Measurements from ENCODE around the gene COL27A1.

The COL27A1 gene

GRCh38 chr9:114274217-114274616 is 118.9 kb downstream of the COL27A1 start:
- DNase-seq (ENCODE audit: extremely low spot score) = no peak
- TF ChIP-seq, protein P1, sequence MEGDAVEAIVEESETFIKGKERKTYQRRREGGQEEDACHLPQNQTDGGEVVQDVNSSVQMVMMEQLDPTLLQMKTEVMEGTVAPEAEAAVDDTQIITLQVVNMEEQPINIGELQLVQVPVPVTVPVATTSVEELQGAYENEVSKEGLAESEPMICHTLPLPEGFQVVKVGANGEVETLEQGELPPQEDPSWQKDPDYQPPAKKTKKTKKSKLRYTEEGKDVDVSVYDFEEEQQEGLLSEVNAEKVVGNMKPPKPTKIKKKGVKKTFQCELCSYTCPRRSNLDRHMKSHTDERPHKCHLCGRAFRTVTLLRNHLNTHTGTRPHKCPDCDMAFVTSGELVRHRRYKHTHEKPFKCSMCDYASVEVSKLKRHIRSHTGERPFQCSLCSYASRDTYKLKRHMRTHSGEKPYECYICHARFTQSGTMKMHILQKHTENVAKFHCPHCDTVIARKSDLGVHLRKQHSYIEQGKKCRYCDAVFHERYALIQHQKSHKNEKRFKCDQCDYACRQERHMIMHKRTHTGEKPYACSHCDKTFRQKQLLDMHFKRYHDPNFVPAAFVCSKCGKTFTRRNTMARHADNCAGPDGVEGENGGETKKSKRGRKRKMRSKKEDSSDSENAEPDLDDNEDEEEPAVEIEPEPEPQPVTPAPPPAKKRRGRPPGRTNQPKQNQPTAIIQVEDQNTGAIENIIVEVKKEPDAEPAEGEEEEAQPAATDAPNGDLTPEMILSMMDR (IDR thresholded peaks at IDR 0.05; ENCODE audit: control extremely low read depth, extremely low read depth, low read depth, missing control alignments) = no peak
- ChIA-PET CTCF (interaction anchor here (0.6 to 3.3 kb wide), 3 partner anchors 17 to 191 kb away, joined by 3 to 15 read pairs (median 6); no protein-coding TSS in a partner anchor), POLR2A (no interaction called here)

- POLR2A ChIA-PET = no interaction called here
- TF ChIP-seq, protein P1 (IDR thresholded peaks at IDR 0.05; ENCODE audit: control extremely low read depth, extremely low read depth, low read depth, missing control alignments) = no peak
- no peak for DNase-seq (ENCODE audit: extremely low spot score)
- CTCF ChIA-PET = interaction anchor here (2.4 to 3.3 kb wide), 2 partner anchors 16 to 193 kb away, joined by 6 to 15 read pairs; no protein-coding TSS in a partner anchor
These were observed 120.1 kb downstream of the COL27A1 start for GRCh38 chr9:114275246-114276004.

DNA sequence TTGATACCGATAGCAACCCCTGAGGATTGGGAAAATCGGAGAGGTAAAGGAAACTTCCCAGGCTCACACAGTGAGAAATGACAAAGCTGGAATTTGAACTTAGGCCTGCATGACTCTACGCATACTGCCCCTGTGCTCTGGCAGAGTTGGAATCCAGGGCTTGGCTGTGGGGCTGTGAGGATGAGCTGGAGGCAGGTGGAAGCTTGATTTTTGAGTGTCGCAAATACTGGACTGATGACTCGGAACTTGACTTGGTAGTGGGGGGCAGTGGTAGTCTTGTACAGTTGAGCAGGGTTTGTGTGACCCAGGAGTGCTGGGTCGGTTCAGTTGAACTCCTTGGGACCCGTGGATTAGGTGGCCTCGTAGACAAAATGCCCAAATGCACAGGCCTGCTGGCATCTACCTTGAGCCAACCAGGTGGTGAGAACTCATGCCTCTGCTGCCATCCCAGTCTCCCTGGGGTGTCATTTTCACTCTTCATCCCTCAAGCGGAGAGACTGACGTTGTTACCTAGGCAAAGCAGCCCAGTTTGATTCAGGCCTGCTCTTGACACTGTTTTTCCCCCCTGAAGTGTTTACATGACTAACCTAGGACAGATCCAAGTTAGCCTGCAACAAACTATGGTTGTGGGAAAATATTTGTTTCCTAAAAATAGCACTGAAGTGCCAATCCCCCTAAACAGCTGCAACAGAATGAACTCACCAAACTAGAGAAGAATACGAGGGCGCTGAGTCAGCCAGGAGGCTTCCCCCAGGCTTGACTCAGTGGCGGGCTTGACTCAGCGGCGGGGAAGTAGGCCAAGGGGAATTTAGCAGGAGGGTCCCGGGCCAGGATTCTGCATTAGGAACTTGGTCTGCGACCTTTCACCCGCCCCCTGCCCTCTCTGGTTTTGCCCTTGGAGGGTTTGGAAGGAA is 121.8 kb downstream of the COL27A1 start:
- ChIA-PET POLR2A (no interaction called here), CTCF (interaction anchor here (1.3 to 1.5 kb wide), 2 partner anchors 14 to 194 kb away, joined by 3 read pairs; no protein-coding TSS in a partner anchor)
- TF ChIP-seq, protein P1 (IDR thresholded peaks at IDR 0.05; ENCODE audit: control extremely low read depth, extremely low read depth, low read depth, missing control alignments) = no peak
- DNase-seq (ENCODE audit: extremely low spot score) = no peak

DNA sequence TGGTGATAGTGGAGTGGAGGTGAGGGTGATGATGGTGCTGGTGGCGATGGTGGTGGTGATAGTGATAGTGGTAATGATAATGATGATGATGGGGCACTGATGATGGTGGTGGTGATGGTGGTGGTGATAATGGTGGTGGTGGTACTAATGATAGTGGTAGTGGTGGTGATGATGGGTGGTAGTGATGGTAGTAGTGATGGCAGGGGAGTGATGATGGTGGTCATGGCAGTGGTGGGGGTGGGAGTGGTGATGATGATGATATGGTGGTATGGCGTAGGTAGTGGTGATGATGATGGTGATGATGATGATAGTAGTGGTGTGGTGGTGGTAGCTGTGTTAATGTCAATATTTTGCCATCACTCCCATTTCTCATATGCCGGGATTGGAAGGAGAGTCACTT is 123.0 kb downstream of the COL27A1 start:
- no peak for DNase-seq (ENCODE audit: extremely low spot score)
- TF ChIP-seq, protein P1 (IDR thresholded peaks at IDR 0.05; ENCODE audit: control extremely low read depth, extremely low read depth, low read depth, missing control alignments) = no peak
- ChIA-PET POLR2A (no interaction called here), CTCF (no interaction called here)

- DNase-seq (ENCODE audit: extremely low spot score) = no peak
- POLR2A ChIA-PET = no interaction called here
- TF ChIP-seq, protein P1 (IDR thresholded peaks at IDR 0.05; ENCODE audit: control extremely low read depth, extremely low read depth, low read depth, missing control alignments) = no peak
- CTCF ChIA-PET = interaction anchor here (1.4 to 2.6 kb wide), 2 partner anchors 11 to 195 kb away, joined by 4 to 18 read pairs; no protein-coding TSS in a partner anchor
These were observed 123.7 kb downstream of the COL27A1 start for GRCh38 chr9:114278881-114279570.

DNA sequence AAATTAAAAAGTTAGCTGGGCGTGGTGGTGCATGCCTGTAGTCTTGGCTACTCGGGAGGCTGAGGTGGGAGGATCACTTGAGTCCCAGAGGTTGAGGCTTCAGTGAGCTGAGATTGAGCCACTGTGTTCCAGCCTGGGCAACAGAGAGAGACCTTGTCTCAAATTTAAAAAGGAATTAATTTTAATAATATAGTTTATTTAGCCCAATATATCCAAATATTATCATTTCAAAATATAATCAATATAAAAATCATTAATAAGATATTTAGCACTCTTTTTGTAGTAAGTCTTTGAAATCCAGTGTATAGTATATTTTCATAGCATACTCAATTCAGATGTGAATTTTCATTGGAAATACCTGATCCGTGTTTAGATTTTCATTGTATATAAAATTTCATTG is 124.4 kb downstream of the COL27A1 start:
- ChIA-PET CTCF (interaction anchor here (1.1 to 2.6 kb wide), 3 partner anchors 11 to 197 kb away, joined by 3 to 18 read pairs (median 4); no protein-coding TSS in a partner anchor), POLR2A (no interaction called here)
- no peak for DNase-seq (ENCODE audit: extremely low spot score)
- TF ChIP-seq, protein P1 (IDR thresholded peaks at IDR 0.05; ENCODE audit: control extremely low read depth, extremely low read depth, low read depth, missing control alignments) = no peak
